Peyer's patch (tissue), 4 donors: ENCODE data around the gene TMEM135. TPM values are rescaled to one million over a fixed set of nuclear protein-coding genes. Genes with fewer than 3 reads are reported as not detected.

Source experiments
- DNase-seq, 3 donors: peaks; one replicate each; pipeline ENCODE4 v3.0.0-alpha.2; 2017 to 2019
- H3K27ac ChIP-seq, 4 donors: fragments of 200-600 bp; sonication (generic); one replicate each; pipeline ENCODE4 v1.5.1; 2016 to 2019
- H3K27me3 ChIP-seq, 2 donors: fragments of 200-600 bp; sonication (generic); one replicate each; pipeline ENCODE4 v1.5.1; 2019
- H3K36me3 ChIP-seq, 3 donors: fragments of 200-600 bp; sonication (generic); one replicate each; pipeline ENCODE4 v1.5.1; 2016 to 2019
- H3K4me1 ChIP-seq, 4 donors: fragments of 200-600 bp; sonication (generic); one replicate each; pipeline ENCODE4 v1.5.1; 2016 to 2019
- H3K4me3 ChIP-seq, 4 donors: fragments of 200-600 bp; sonication (generic); 1 replicate in 3 of 4; 2 replicates in 1 of 4; pipeline ENCODE4 v1.5.1; 2016 to 2019; ENCODE audit warnings: mild to moderate bottlenecking in 1 of 4
- H3K9me3 ChIP-seq, 4 donors: fragments of 200-600 bp; sonication (generic); one replicate each; pipeline ENCODE4 v1.5.1; 2016 to 2019; ENCODE audit warnings: mild to moderate bottlenecking in 1 of 4
- POLR2A ChIP-seq, 2 donors: fragments of 450-650 bp; IDR thresholded peaks; one replicate each; pipeline ENCODE4 v1.5.1; 2017; ENCODE audit warnings: antibody characterized with exemption in 2 of 2, mild to moderate bottlenecking in 2 of 2, moderate library complexity in 2 of 2
- total RNA-seq, 4 donors: library from RNA; depleted of rRNA; stranded (reverse); fragments of >200 nt; gene quantifications; one replicate each; pipeline ENCODE4 v1.1.0, GENCODE V29; 2016
- TF ChIP-seq, protein P1 (sequence below), 6 experiments: fragments of 450-650 bp in 4 of 6; fragments of 200-600 bp in 2 of 6; sonication (generic) in 1 of 6; IDR thresholded peaks; one replicate each; pipeline ENCODE4 v1.5.1; 2017 to 2019; ENCODE audit warnings: antibody characterized with exemption in 6 of 6, mild to moderate bottlenecking in 3 of 6, moderate library complexity in 1 of 6

The TMEM135 gene
- total RNA-seq, 4 donors from 2014 or later: 23.1 to 58.2 (median 40.1) TPM

DNA sequence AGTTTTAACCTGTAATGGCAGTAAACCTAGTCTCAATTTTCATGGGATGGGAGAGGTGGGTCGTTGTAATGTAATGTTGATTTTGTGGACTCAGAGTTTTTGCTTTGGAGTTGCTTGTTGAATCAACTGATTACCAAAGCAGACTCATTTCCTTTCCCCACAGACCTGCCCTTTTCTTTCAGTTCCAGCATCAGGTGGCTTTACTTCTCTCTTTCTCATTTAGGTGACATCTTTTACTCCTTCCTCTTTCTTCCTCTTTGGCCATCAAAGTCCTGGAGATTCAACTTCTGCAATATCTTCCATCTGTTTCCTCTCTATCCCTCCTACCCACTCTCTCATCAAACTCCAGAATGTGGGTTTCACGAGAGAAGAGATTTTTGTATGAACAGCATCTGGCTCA is 313.9 kb downstream of the TMEM135 start:
- H3K4me3 ChIP-seq: no peak overlapping the region
- H3K36me3 ChIP-seq: no peaks in the 10 kb centered on the region
- no peak overlapping the region for H3K27ac ChIP-seq
- TF ChIP-seq, protein P1, sequence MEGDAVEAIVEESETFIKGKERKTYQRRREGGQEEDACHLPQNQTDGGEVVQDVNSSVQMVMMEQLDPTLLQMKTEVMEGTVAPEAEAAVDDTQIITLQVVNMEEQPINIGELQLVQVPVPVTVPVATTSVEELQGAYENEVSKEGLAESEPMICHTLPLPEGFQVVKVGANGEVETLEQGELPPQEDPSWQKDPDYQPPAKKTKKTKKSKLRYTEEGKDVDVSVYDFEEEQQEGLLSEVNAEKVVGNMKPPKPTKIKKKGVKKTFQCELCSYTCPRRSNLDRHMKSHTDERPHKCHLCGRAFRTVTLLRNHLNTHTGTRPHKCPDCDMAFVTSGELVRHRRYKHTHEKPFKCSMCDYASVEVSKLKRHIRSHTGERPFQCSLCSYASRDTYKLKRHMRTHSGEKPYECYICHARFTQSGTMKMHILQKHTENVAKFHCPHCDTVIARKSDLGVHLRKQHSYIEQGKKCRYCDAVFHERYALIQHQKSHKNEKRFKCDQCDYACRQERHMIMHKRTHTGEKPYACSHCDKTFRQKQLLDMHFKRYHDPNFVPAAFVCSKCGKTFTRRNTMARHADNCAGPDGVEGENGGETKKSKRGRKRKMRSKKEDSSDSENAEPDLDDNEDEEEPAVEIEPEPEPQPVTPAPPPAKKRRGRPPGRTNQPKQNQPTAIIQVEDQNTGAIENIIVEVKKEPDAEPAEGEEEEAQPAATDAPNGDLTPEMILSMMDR (IDR thresholded peaks at IDR 0.05): no peak
- no peak for TF ChIP-seq POLR2A (IDR thresholded peaks at IDR 0.05)
- no peaks in the 10 kb centered on the region for H3K27me3 ChIP-seq
- no peaks in the 10 kb centered on the region for H3K9me3 ChIP-seq
- H3K4me1 ChIP-seq: peaks cover 0 to 33% (median 4%) of the 10 kb centered on the region in 4 donors
- DNase-seq: no peak

DNA sequence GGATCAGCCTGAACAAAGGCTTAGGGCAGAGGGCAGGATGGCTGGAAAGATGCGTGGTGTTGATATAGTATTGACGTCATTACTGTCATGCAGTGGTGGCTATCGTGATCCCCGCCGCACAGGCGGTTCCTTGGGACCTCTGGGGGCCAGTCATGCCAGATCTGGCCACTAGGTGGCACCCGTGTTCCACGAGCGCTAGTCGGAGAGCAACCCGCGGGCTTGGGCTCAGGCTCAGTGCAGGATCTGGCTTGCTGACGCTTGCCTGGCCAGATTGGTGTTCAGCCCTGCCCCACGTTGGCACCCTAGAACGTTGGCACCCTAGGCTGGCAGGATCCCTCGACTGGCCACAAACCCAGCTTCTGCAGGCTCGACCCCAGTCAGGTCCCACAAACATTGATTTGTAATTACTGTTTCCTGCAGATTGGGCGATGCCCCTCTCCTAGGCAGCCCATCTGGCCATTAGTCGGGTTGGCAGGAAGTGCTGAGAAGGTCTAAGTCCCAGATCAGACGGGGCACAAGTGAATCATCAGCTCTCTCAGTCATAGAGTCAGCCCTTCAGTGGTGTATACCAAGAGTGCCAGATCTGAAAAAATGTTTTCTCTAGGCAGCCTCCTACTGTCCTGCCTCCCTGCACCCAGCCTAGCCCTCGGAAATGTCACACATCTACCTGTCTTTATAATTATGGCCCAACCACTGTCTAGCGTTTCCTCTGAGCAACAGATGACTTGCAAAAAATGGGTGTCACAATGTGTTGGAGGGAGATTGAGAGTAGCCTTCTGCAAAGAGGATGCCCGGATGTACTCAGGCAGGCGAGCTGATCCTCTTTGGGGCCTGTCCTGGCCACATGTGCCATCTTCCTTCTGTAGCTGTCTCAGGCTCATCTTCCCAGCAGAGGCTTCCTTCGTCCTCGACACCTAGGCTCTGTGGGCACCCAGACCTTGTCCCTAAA is 315.3 kb downstream of the TMEM135 start:
- Histone ChIP-seq H3K4me1 (peaks cover 0 to 41% (median 4%) of the 10 kb centered on the region in 4 donors), H3K27ac (peak overlapping the region in 2 of 4 donors; percentile 62 to 73), H3K27me3 (no peaks in the 10 kb centered on the region), H3K36me3 (no peaks in the 10 kb centered on the region), H3K4me3 (no peak overlapping the region), H3K9me3 (no peaks in the 10 kb centered on the region)
- peak; percentile 71 to 92 (median 92) for DNase-seq
- no peak for TF ChIP-seq POLR2A (IDR thresholded peaks at IDR 0.05)
- TF ChIP-seq, protein P1 (IDR thresholded peaks at IDR 0.05): peak; percentile 85 to 99 (median 99)

DNA sequence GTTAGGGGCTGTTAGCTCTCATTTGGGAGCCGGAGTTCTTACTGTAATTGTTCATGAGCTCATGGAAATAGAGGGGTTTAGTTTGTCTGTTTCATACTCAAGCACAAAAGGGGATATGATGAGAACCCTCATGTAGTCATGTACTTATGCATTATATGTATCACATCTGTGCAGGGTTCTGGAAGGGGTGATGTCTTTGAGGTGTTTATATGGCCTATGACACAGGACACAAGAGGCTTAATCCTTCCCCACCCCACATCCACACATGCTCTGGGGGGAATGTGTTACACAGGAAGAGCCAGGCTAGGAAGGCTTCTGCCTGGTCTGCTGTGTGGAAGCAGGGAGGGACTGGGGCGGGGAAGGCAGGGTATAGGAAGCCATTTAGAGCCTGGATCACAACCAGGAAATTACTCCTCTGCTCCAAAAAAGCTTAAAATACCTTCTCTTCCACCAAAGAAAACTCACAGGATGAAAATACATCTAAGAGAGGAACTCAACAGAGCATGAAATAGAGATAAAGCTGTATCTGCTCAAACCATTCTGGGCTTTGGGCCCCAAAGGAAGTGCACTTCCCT is 316.1 kb downstream of the TMEM135 start:
- Histone ChIP-seq H3K4me1 (peaks cover 0 to 41% (median 4%) of the 10 kb centered on the region in 4 donors), H3K36me3 (no peaks in the 10 kb centered on the region), H3K4me3 (no peak overlapping the region), H3K9me3 (no peaks in the 10 kb centered on the region), H3K27ac (peak overlapping the region in 2 of 4 donors; percentile 62 to 73), H3K27me3 (no peaks in the 10 kb centered on the region)
- TF ChIP-seq, protein P1 (IDR thresholded peaks at IDR 0.05): no peak
- no peak for TF ChIP-seq POLR2A (IDR thresholded peaks at IDR 0.05)
- no peak for DNase-seq

DNA sequence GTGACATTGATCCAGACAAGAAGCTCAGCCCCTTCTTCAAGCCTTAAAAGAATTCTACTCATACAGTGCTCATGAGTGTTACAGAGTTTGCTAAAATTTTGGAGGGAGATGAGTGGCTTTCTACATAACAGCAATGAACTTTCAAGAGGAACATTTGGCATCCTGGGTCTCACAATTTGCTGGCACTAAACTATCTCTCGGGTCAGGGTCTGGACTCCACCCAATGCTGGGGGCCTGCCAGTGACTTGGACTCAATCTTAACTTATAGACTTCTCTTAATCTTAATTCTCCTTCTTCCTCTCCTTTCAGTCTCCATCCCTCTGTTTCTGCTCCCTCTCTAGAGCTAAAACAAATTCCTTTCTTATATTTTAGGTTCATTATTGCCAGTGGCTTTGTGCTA is 317.9 kb downstream of the TMEM135 start:
- H3K36me3 ChIP-seq: no peaks in the 10 kb centered on the region
- H3K27ac ChIP-seq: no peak overlapping the region
- H3K27me3 ChIP-seq: no peaks in the 10 kb centered on the region
- DNase-seq: no peak
- TF ChIP-seq POLR2A (IDR thresholded peaks at IDR 0.05): no peak
- TF ChIP-seq, protein P1 (IDR thresholded peaks at IDR 0.05): no peak
- no peaks in the 10 kb centered on the region for H3K9me3 ChIP-seq
- no peak overlapping the region for H3K4me3 ChIP-seq
- H3K4me1 ChIP-seq: peaks cover 0 to 41% (median 6%) of the 10 kb centered on the region in 4 donors

DNA sequence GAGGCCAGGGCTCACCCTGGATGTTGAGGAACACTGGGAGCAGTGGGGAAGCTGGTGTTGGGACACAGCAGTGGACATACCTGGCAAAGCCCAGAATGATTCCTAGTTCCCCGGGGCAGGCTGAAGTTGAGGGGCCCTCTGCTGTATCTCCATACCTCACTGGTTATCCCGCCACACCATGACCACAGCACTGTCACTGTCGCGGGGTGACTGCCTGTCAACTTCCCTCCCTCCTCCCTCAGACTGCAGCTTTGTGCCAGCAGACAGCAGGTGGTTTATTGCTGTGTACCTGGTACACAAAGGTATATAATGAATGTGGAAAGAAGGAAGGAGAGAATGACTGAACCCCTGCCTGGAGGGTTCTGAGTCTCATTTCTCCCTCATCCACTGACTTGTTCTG is 318.7 kb downstream of the TMEM135 start:
- DNase-seq: peak in 1 of 3 donors; percentile 61
- no peak overlapping the region for H3K4me3 ChIP-seq
- H3K9me3 ChIP-seq: no peaks in the 10 kb centered on the region
- H3K36me3 ChIP-seq: no peaks in the 10 kb centered on the region
- peak overlapping the region in 1 of 4 donors; percentile 10 for H3K27ac ChIP-seq
- peaks cover 0 to 41% (median 6%) of the 10 kb centered on the region in 4 donors for H3K4me1 ChIP-seq
- TF ChIP-seq, protein P1 (IDR thresholded peaks at IDR 0.05): no peak
- TF ChIP-seq POLR2A (IDR thresholded peaks at IDR 0.05): no peak
- H3K27me3 ChIP-seq: no peaks in the 10 kb centered on the region
